Endodermal cell (in vitro differentiated cells): ENCODE measurements around the gene RANBP10. TPM values are rescaled to one million over a fixed set of nuclear protein-coding genes. Genes with fewer than 3 reads are reported as not detected.
A peak's percentile ranks its signal among the peaks of the same experiment; 100 is the strongest.

Experiments
- DNase-seq: peaks from one replicate; pipeline ENCODE4 v3.0.0-alpha.2; 2017
- H3K27ac ChIP-seq: 2 replicates; pipeline ENCODE4 v1.5.1; 2013; ENCODE audit warnings: mild to moderate bottlenecking, low read depth, low read length, moderate library complexity
- H3K27me3 ChIP-seq: 2 replicates; pipeline ENCODE4 v1.6.1; 2013; ENCODE audit warnings: mild to moderate bottlenecking, low read length, moderate library complexity; ENCODE audit not compliant: insufficient read depth, control insufficient read depth, poor library complexity, severe bottlenecking
- H3K36me3 ChIP-seq: 2 replicates; pipeline ENCODE4 v1.7.0; 2013; ENCODE audit warnings: mild to moderate bottlenecking, low read length, moderate library complexity; ENCODE audit not compliant: control insufficient read depth, insufficient read depth
- H3K4me1 ChIP-seq: one replicate; pipeline ENCODE4 v1.7.0; 2013; ENCODE audit warnings: low read length; ENCODE audit not compliant: control insufficient read depth, insufficient read depth
- H3K4me3 ChIP-seq: 2 replicates; pipeline ENCODE4 v1.5.1; 2013; ENCODE audit warnings: mild to moderate bottlenecking, low read length, moderate library complexity
- H3K9ac ChIP-seq: 2 replicates; pipeline ENCODE4 v1.6.1; 2013; ENCODE audit warnings: mild to moderate bottlenecking, low read length, moderate library complexity; ENCODE audit not compliant: poor library complexity, severe bottlenecking; ENCODE audit errors: extremely low read depth
- H3K9me3 ChIP-seq: 2 replicates; pipeline ENCODE4 v1.6.1; 2013; ENCODE audit warnings: mild to moderate bottlenecking, low read length, moderate library complexity; ENCODE audit not compliant: control insufficient read depth
- H3K27ac Mint-ChIP-seq: 2 replicates; pipeline ENCODE4 v1.8.0; 2020; ENCODE audit warnings: mixed read lengths
- H3K27me3 Mint-ChIP-seq: 2 replicates; pipeline ENCODE4 v1.8.0; 2021; ENCODE audit warnings: mild to moderate bottlenecking, mixed read lengths; ENCODE audit not compliant: insufficient read depth
- H3K36me3 Mint-ChIP-seq: 2 replicates; pipeline ENCODE4 v1.8.0; 2020; ENCODE audit warnings: low read depth, mixed read lengths
- H3K4me1 Mint-ChIP-seq: 2 replicates; pipeline ENCODE4 v1.8.0; 2020; ENCODE audit warnings: mixed read lengths
- H3K4me3 Mint-ChIP-seq: 2 replicates; pipeline ENCODE4 v1.8.0; 2020; ENCODE audit warnings: mild to moderate bottlenecking, moderate library complexity, mixed read lengths
- H3K9me3 Mint-ChIP-seq: 2 replicates; pipeline ENCODE4 v1.8.0; 2020; ENCODE audit warnings: mild to moderate bottlenecking, mixed read lengths
- CTCF ChIP-seq: fragments of 200-600 bp; sonication (generic); conservative IDR thresholded peaks from 2 replicates; pipeline ENCODE4 v1.5.0; 2021; ENCODE audit warnings: antibody characterized with exemption, mild to moderate bottlenecking
- WGBS, 2 experiments: methylation state at CpG; one replicate each; pipeline versions ENCODE4 v1.1.5 to v1.1.7; 2013; ENCODE audit warnings: missing lambda C conversion rate in 2 of 2, mixed read lengths in 1 of 2; ENCODE audit not compliant: insufficient coverage in 1 of 2, insufficient read length in 1 of 2; 5-methylcytosine and 5-hydroxymethylcytosine counted together
- total RNA-seq, 2 donors: library from RNA; stranded (reverse); fragmentation: NEBNext Ultra II Directional in 1 of 2; extraction: Animal tissue kit (Norgen Biotek cat#: 25700) in 1 of 2; gene quantifications; 2 replicates in 1 of 2; 3 replicates in 1 of 2; pipeline ENCODE4 v1.2.1, GENCODE V29; 2021

Gene RANBP10
- total RNA-seq, 2 donors from 2014 or later, result 19.2 to 22.5 TPM

GRCh38 chr16:67701420-67701819 lies 104.9 kb downstream of the RANBP10 start:
- H3K27ac ChIP-seq, result peak overlapping the region; percentile 16
- TF ChIP-seq CTCF, result no peak
- no peaks in the 10 kb centered on the region for H3K27me3 ChIP-seq
- Mint-ChIP-seq H3K4me1 (peaks cover 8% of the 10 kb centered on the region), H3K4me3 (no peak overlapping the region), H3K9me3 (peaks cover 6% of the 10 kb centered on the region), H3K27me3 (no peaks in the 10 kb centered on the region), H3K27ac (no peak overlapping the region), H3K36me3 (peaks cover 14% of the 10 kb centered on the region)
- no peaks in the 10 kb centered on the region for H3K4me1 ChIP-seq
- H3K9me3 ChIP-seq, result peaks cover 8% of the 10 kb centered on the region
- WGBS, 2 experiments, result 96% methylated on average over 1 of the region's 1 CpG; no CpG with 5 or more reads in 1 of the 2 experiments
- no peak overlapping the region for H3K4me3 ChIP-seq
- no peak overlapping the region for H3K9ac ChIP-seq
- no peak for DNase-seq
- H3K36me3 ChIP-seq, result peaks cover 16% of the 10 kb centered on the region

- Mint-ChIP-seq H3K27ac (no peak overlapping the region), H3K4me3 (no peak overlapping the region), H3K27me3 (no peaks in the 10 kb centered on the region), H3K36me3 (peaks cover 14% of the 10 kb centered on the region), H3K4me1 (peaks cover 8% of the 10 kb centered on the region), H3K9me3 (peaks cover 6% of the 10 kb centered on the region)
- Histone ChIP-seq H3K27me3 (no peaks in the 10 kb centered on the region), H3K4me3 (no peak overlapping the region), H3K36me3 (peaks cover 16% of the 10 kb centered on the region), H3K9ac (no peak overlapping the region), H3K4me1 (no peaks in the 10 kb centered on the region), H3K9me3 (peaks cover 8% of the 10 kb centered on the region), H3K27ac (no peak overlapping the region)
- WGBS, 2 experiments, result 97 to 100% methylated on average over 3 to 7 of the region's 7 CpGs
- DNase-seq, result no peak
- no peak for TF ChIP-seq CTCF
These were observed 107.1 kb downstream of the RANBP10 start for GRCh38 chr16:67699265-67699664.

DNA sequence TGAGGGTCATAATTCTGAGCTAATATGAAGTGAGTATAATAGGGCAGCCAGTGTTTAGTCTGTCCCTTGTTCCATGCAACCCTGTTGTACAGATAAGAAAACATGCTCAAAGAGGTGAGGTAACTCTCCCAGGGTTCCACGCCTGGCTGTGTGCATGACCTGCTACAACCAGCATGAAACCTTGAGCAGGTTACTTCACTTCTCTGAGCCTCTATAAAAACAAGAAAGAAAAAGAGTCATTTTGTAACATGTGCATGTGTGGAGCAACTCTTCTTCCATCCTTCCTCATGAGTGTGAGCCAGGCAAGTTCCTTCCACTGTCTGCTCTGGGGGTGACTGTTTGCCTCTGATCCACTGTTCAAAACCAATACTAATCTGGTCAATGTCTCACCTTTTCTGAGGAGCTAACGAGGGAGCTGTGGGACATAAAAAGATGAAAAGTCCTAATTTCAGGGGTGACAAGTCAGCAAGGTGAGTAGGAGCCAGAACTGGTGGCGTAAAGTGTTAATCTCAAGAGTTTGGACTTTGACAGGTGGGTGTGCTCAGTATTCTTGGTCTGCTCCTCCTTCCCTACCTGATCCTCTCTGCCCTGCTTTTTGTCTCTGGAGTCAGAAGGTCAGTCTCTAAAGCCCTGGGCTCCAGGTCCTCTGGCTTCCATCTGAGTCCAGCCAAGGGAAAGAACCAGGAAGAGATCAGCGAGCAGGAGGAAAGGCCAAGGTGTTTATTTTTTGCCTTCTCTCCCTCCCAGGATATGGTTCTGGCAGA lies 108.8 kb downstream of the RANBP10 start:
- DNase-seq, result no peak

More for the DNA sequence above, 108.8 kb downstream of the RANBP10 start:
- H3K4me3 ChIP-seq, result no peak overlapping the region
- TF ChIP-seq CTCF, result no peak
- peaks cover 6% of the 10 kb centered on the region for H3K9me3 Mint-ChIP-seq
- H3K4me1 Mint-ChIP-seq, result peaks cover 8% of the 10 kb centered on the region
- peaks cover 14% of the 10 kb centered on the region for H3K36me3 Mint-ChIP-seq
- 89 to 100% methylated on average over 3 to 4 of the region's 4 CpGs for WGBS, 2 experiments
- H3K27me3 ChIP-seq, result no peaks in the 10 kb centered on the region
- peaks cover 8% of the 10 kb centered on the region for H3K9me3 ChIP-seq
- H3K9ac ChIP-seq, result no peak overlapping the region
- H3K36me3 ChIP-seq, result peaks cover 16% of the 10 kb centered on the region
- no peak overlapping the region for H3K4me3 Mint-ChIP-seq
- H3K27ac Mint-ChIP-seq, result no peak overlapping the region
- H3K27ac ChIP-seq, result no peak overlapping the region
- no peaks in the 10 kb centered on the region for H3K27me3 Mint-ChIP-seq
- H3K4me1 ChIP-seq, result no peaks in the 10 kb centered on the region
